Measurements from ENCODE around the gene OLFM1.
"Not testable (repeated sequence)": the region's sequence is repeated elsewhere in the genome, so short reads cannot be mapped to it uniquely, and the experiment has no call there.

The OLFM1 gene

GRCh38 chr9:135134268-135135022 is 47.0 kb downstream of the OLFM1 start:
- DNase-seq (ENCODE audit: low read depth), result no peak

- no peak for DNase-seq (ENCODE audit: low read depth)
Measured at GRCh38 chr9:135135171-135135928, 47.9 kb downstream of the OLFM1 start.

GRCh38 chr9:135135929-135136315 is 48.5 kb downstream of the OLFM1 start:
- DNase-seq (ENCODE audit: low read depth), result no peak

GRCh38 chr9:135136481-135136880 is 49.0 kb downstream of the OLFM1 start:
- DNase-seq (ENCODE audit: low read depth), result no peak

GRCh38 chr9:135136991-135137832 is 49.7 kb downstream of the OLFM1 start:
- DNase-seq (ENCODE audit: low read depth), result peak; percentile 6

- DNase-seq (ENCODE audit: low read depth), result no peak
Measured at GRCh38 chr9:135138078-135138855, 50.8 kb downstream of the OLFM1 start.

- no peak for DNase-seq (ENCODE audit: low read depth)
Measured at GRCh38 chr9:135139366-135139959, 52.0 kb downstream of the OLFM1 start.

- DNase-seq (ENCODE audit: low read depth), result no peak
Measured at GRCh38 chr9:135141183-135141774, 53.8 kb downstream of the OLFM1 start.

- no peak for DNase-seq (ENCODE audit: low read depth)
Measured at GRCh38 chr9:135144581-135145170, 57.2 kb downstream of the OLFM1 start.

GRCh38 chr9:135145312-135145711 is 57.8 kb downstream of the OLFM1 start:
- DNase-seq (ENCODE audit: low read depth), result no peak

- no peak for DNase-seq (ENCODE audit: low read depth)
Measured at GRCh38 chr9:135146241-135146640, 58.8 kb downstream of the OLFM1 start.

- DNase-seq (ENCODE audit: low read depth), result no peak
Measured at GRCh38 chr9:135146766-135147473, 59.5 kb downstream of the OLFM1 start.

GRCh38 chr9:135147474-135147805 is 60.0 kb downstream of the OLFM1 start:
- DNase-seq (ENCODE audit: low read depth), result no peak

- DNase-seq (ENCODE audit: low read depth), result no peak
Measured at GRCh38 chr9:135147938-135148337, 60.5 kb downstream of the OLFM1 start.

- DNase-seq (ENCODE audit: low read depth), result no peak
Measured at GRCh38 chr9:135148386-135148785, 60.9 kb downstream of the OLFM1 start.

- DNase-seq (ENCODE audit: low read depth), result not testable (repeated sequence)
Measured at GRCh38 chr9:135149901-135150300, 62.4 kb downstream of the OLFM1 start.

- DNase-seq (ENCODE audit: low read depth), result no peak
Measured at GRCh38 chr9:135150981-135151380, 63.5 kb downstream of the OLFM1 start.

- DNase-seq (ENCODE audit: low read depth), result no peak
Measured at GRCh38 chr9:135151757-135152613, 64.5 kb downstream of the OLFM1 start.

Data from fibroblast of gingiva (primary cell).